H9 (cell line): Measurements from ENCODE around the gene LGMN. TPM values are rescaled to one million over a fixed set of nuclear protein-coding genes. Genes with fewer than 3 reads are reported as not detected.

Source experiments
- DNase-seq: peaks from one replicate; pipeline ENCODE4 v3.0.0-alpha.2; 2017
- H2AFZ ChIP-seq: one replicate; pipeline ENCODE4 v1.6.1; 2013; ENCODE audit warnings: mild to moderate bottlenecking, low read length, control low read depth, moderate library complexity
- H2AK5ac ChIP-seq: 2 replicates; pipeline ENCODE4 v1.6.1; 2013; ENCODE audit warnings: low read length, control low read depth, mixed read lengths; ENCODE audit not compliant: insufficient read length
- H2BK120ac ChIP-seq: one replicate; pipeline ENCODE4 v1.6.1; 2013; ENCODE audit warnings: low read depth, mild to moderate bottlenecking, low read length, control low read depth, inconsistent platforms; ENCODE audit not compliant: poor library complexity, severe bottlenecking
- H2BK12ac ChIP-seq: 2 replicates; pipeline ENCODE4 v1.6.1; 2013; ENCODE audit warnings: low read length, control low read depth, mixed read lengths, low read depth; ENCODE audit not compliant: insufficient read length
- H2BK15ac ChIP-seq: 2 replicates; pipeline ENCODE4 v1.6.1; 2013; ENCODE audit warnings: low read depth, low read length, control low read depth
- H2BK20ac ChIP-seq: one replicate; pipeline ENCODE4 v1.6.1; 2013; ENCODE audit warnings: low read depth, mild to moderate bottlenecking, low read length, control low read depth, inconsistent platforms; ENCODE audit not compliant: poor library complexity, severe bottlenecking
- H2BK5ac ChIP-seq: 2 replicates; pipeline ENCODE4 v1.6.1; 2013; ENCODE audit warnings: low read length, control low read depth, mixed read lengths; ENCODE audit not compliant: insufficient read length
- H3K14ac ChIP-seq: 2 replicates; pipeline ENCODE4 v1.6.1; 2013; ENCODE audit warnings: low read length, control low read depth; ENCODE audit not compliant: insufficient read depth
- H3K18ac ChIP-seq: 2 replicates; pipeline ENCODE4 v1.6.1; 2013; ENCODE audit warnings: low read depth, mild to moderate bottlenecking, mixed read lengths, low read length, control low read depth; ENCODE audit not compliant: insufficient read length
- H3K23ac ChIP-seq: 2 replicates; pipeline ENCODE4 v1.6.1; 2013; ENCODE audit warnings: low read length, control low read depth, mixed read lengths, low read depth; ENCODE audit not compliant: insufficient read length
- H3K23me2 ChIP-seq: 2 replicates; pipeline ENCODE4 v1.6.1; 2013; ENCODE audit warnings: low read depth, mild to moderate bottlenecking, mixed read lengths, low read length, control low read depth; ENCODE audit not compliant: insufficient read length, poor library complexity, severe bottlenecking
- H3K27ac ChIP-seq: 2 replicates; pipeline ENCODE4 v1.5.1; 2013; ENCODE audit warnings: low read length, control low read depth, mixed read lengths, low read depth; ENCODE audit not compliant: insufficient read length
- H3K27me3 ChIP-seq: 2 replicates; pipeline ENCODE4 v1.6.1; 2013; ENCODE audit warnings: low read length, control low read depth, inconsistent platforms; ENCODE audit not compliant: insufficient read depth
- H3K4ac ChIP-seq: 2 replicates; pipeline ENCODE4 v1.6.1; 2013; ENCODE audit warnings: low read depth, mild to moderate bottlenecking, control low read depth, inconsistent platforms, low read length, moderate library complexity
- H3K4me1 ChIP-seq: 2 replicates; pipeline ENCODE4 v1.6.1; 2013; ENCODE audit warnings: low read length, control low read depth, inconsistent platforms; ENCODE audit not compliant: insufficient read depth
- H3K4me2 ChIP-seq: 2 replicates; pipeline ENCODE4 v1.6.1; 2013; ENCODE audit warnings: low read length, control low read depth, mixed read lengths; ENCODE audit not compliant: insufficient read length, insufficient read depth
- H3K56ac ChIP-seq: 2 replicates; pipeline ENCODE4 v1.6.1; 2013; ENCODE audit warnings: low read depth, mild to moderate bottlenecking, mixed read lengths, low read length, control low read depth; ENCODE audit not compliant: insufficient read length
- H3K79me1 ChIP-seq: 2 replicates; pipeline ENCODE4 v1.6.1; 2013; ENCODE audit warnings: low read depth, mild to moderate bottlenecking, moderate library complexity, low read length, control low read depth, inconsistent platforms; ENCODE audit not compliant: insufficient read depth, poor library complexity, severe bottlenecking
- H3K79me2 ChIP-seq: 2 replicates; pipeline ENCODE4 v1.6.1; 2013; ENCODE audit warnings: low read length, control low read depth, inconsistent platforms; ENCODE audit not compliant: insufficient read depth
- H3K9ac ChIP-seq: 2 replicates; pipeline ENCODE4 v1.6.1; 2013; ENCODE audit warnings: low read length, control low read depth, mixed read lengths; ENCODE audit not compliant: insufficient read length; ENCODE audit errors: extremely low read depth
- H3K9me3 ChIP-seq: one replicate; pipeline ENCODE4 v1.6.1; 2013; ENCODE audit warnings: low read depth, low read length, inconsistent platforms; ENCODE audit not compliant: control insufficient read depth
- H3T11ph ChIP-seq: one replicate; pipeline ENCODE4 v1.6.1; 2013; ENCODE audit warnings: mild to moderate bottlenecking, low read length, control low read depth, inconsistent platforms
- H4K20me1 ChIP-seq: one replicate; pipeline ENCODE4 v1.6.1; 2013; ENCODE audit not compliant: control insufficient read depth, insufficient read length, insufficient read depth
- H4K5ac ChIP-seq: 2 replicates; pipeline ENCODE4 v1.6.1; 2013; ENCODE audit warnings: low read depth, mild to moderate bottlenecking, mixed read lengths, low read length, control low read depth; ENCODE audit not compliant: insufficient read length
- H4K8ac ChIP-seq: replicated peaks from 2 replicates; pipeline ENCODE4 v1.6.1; 2013; ENCODE audit warnings: low read length, control low read depth, mixed read lengths, low read depth; ENCODE audit not compliant: insufficient read length
- H4K91ac ChIP-seq: 2 replicates; pipeline ENCODE4 v1.6.1; 2013; ENCODE audit warnings: low read depth, mild to moderate bottlenecking, moderate library complexity, mixed read lengths, low read length, control low read depth; ENCODE audit not compliant: insufficient read length
- H3K27ac Mint-ChIP-seq, 3 experiments: 2 replicates in 2 of 3; 3 replicates in 1 of 3; pipeline ENCODE4 v1.8.0; 2020 to 2021; ENCODE audit warnings: mixed read lengths in 3 of 3, mild to moderate bottlenecking in 1 of 3, moderate library complexity in 1 of 3
- H3K27me3 Mint-ChIP-seq: 2 replicates; pipeline ENCODE4 v1.8.0; 2021; ENCODE audit warnings: low read depth, mild to moderate bottlenecking, moderate library complexity, mixed read lengths
- H3K36me3 Mint-ChIP-seq, 3 experiments: 2 replicates in 2 of 3; 3 replicates in 1 of 3; pipeline ENCODE4 v1.8.0; 2020 to 2021; ENCODE audit warnings: low read depth in 3 of 3, mixed read lengths in 3 of 3; ENCODE audit not compliant: insufficient read depth in 1 of 3
- H3K4me1 Mint-ChIP-seq, 2 experiments: 2 replicates each; pipeline ENCODE4 v1.8.0; 2020; ENCODE audit warnings: mixed read lengths in 2 of 2
- H3K4me3 Mint-ChIP-seq, 2 experiments: 2 replicates in 1 of 2; 3 replicates in 1 of 2; pipeline ENCODE4 v1.8.0; 2020 to 2021; ENCODE audit warnings: mild to moderate bottlenecking in 2 of 2, mixed read lengths in 2 of 2, moderate library complexity in 1 of 2
- H3K9me3 Mint-ChIP-seq, 2 experiments: 2 replicates in 1 of 2; 3 replicates in 1 of 2; pipeline ENCODE4 v1.8.0; 2020; ENCODE audit warnings: mild to moderate bottlenecking in 2 of 2, mixed read lengths in 2 of 2, moderate library complexity in 1 of 2
- CTCF ChIP-seq: fragments of 200-600 bp; sonication (generic); conservative IDR thresholded peaks from 3 replicates; pipeline ENCODE4 v1.8.0; 2021; ENCODE audit warnings: antibody characterized with exemption, mild to moderate bottlenecking
- WGBS: extraction: QIAGEN DNeasy Blood & Tissue Kit; methylation state at CpG from one replicate; pipeline ENCODE4 v1.1.7; 2013; ENCODE audit warnings: missing lambda C conversion rate, low lambda C conversion rate, mixed read lengths; ENCODE audit not compliant: insufficient read length; ENCODE audit errors: extremely low coverage; 5-methylcytosine and 5-hydroxymethylcytosine counted together
- total RNA-seq: library from RNA; stranded (reverse); gene quantifications from 2 replicates; pipeline ENCODE4 v1.2.1, GENCODE V29; 2021

Gene LGMN
- total RNA-seq, 1 experiment from 2014 or later, result 55.3 TPM

- H3K9ac ChIP-seq, result no peak overlapping the region
- no peak overlapping the region for H3K18ac ChIP-seq
- no peaks in the 10 kb centered on the region for H3K79me2 ChIP-seq
- Mint-ChIP-seq H3K9me3 (no peaks in the 10 kb centered on the region), H3K27ac (peak overlapping the region in 1 of 3 experiments; percentile 57; a peak in 1 of 7 replicates), H3K36me3 (no peaks in the 10 kb centered on the region; a peak in 1 of 7 replicates), H3K4me1 (peaks cover 6 to 13% of the 10 kb centered on the region in 2 experiments), H3K4me3 (no peak overlapping the region), H3K27me3 (peaks cover 2% of the 10 kb centered on the region; the same call in 1 of the 2 replicates)
- H3K4ac ChIP-seq, result no peak overlapping the region
- no peaks in the 10 kb centered on the region for H3K23me2 ChIP-seq
- WGBS, result no CpG with 5 or more reads among the region's 13 CpGs
- no peak overlapping the region for H2BK12ac ChIP-seq
- no peaks in the 10 kb centered on the region for H3K27me3 ChIP-seq
- no peaks in the 10 kb centered on the region for H3K4me1 ChIP-seq
- H3K56ac ChIP-seq, result no peak overlapping the region
- DNase-seq, result no peak
- no peak for TF ChIP-seq CTCF
- H3K4me2 ChIP-seq, result no peak overlapping the region
- H2AFZ ChIP-seq, result no peak overlapping the region
- no peak overlapping the region for H2BK15ac ChIP-seq
- H3K9me3 ChIP-seq, result no peaks in the 10 kb centered on the region
- no peak overlapping the region for H2BK20ac ChIP-seq
- no peak overlapping the region for H4K5ac ChIP-seq
- H2AK5ac ChIP-seq, result no peak overlapping the region
- H3K14ac ChIP-seq, result no peak overlapping the region; the same call in 1 of the 2 replicates
- no peak overlapping the region for H3T11ph ChIP-seq
- no peak overlapping the region for H3K23ac ChIP-seq
- H2BK5ac ChIP-seq, result no peak overlapping the region
- H3K79me1 ChIP-seq, result no peaks in the 10 kb centered on the region
- no peak overlapping the region for H2BK120ac ChIP-seq
- H4K91ac ChIP-seq, result no peak overlapping the region
- no peak overlapping the region for H3K27ac ChIP-seq
- H4K8ac ChIP-seq, result no peak overlapping the region
- H4K20me1 ChIP-seq, result no peaks in the 10 kb centered on the region
These were observed 90.8 kb downstream of the LGMN start for GRCh38 chr14:92657457-92658142.
